NCI-H2196 (cell line): Measurements from ENCODE around the gene KSR2.
"Not testable (repeated sequence)": the region's sequence is repeated elsewhere in the genome, so short reads cannot be mapped to it uniquely, and the experiment has no call there.

Source experiments
- DNase-seq: peaks from one replicate; lab custom pipeline; 2025; ENCODE audit not compliant: unreplicated experiment; lab: John Stamatoyannopoulos, UW

The KSR2 gene

DNA sequence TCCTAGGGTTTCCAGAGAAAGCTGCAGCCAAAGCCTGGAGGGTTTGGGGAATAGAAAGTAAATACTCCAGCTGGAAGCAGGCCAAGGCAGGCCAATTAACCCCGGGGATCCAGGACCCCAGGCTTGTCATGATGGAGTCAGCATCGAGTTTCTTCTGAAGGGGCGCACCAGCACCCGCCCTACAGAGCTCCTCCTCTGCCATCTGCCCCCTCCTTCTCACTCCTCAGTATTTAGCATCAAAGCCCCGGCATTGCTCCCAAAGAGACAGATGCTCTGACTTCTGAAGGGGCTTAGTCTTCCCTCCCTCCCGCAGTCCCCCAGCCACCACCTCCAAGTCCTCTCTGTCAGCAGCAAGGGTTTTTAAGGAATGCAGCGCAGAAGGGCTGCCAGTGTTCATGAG lies 322.3 kb downstream of the KSR2 start:
- DNase-seq, result no peak

DNA sequence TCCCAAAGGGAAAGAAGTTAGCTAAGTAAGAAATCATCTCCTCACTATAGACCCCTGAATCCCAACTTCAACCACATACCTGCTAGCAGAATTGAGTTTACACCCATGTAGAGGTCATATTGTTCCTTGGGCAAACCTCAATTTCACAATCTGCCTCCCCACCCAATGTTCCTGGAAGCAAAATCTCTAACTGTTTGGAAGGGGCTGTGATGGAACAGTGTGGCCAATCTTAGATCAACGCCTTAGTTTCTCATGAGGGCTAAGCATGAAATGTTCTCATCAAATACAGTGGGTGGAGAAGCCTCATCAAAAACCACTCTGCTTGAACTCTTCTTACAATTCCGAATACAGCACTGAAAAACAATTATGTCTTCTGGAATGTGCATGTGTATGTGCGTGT lies 323.3 kb downstream of the KSR2 start:
- DNase-seq, result no peak

DNA sequence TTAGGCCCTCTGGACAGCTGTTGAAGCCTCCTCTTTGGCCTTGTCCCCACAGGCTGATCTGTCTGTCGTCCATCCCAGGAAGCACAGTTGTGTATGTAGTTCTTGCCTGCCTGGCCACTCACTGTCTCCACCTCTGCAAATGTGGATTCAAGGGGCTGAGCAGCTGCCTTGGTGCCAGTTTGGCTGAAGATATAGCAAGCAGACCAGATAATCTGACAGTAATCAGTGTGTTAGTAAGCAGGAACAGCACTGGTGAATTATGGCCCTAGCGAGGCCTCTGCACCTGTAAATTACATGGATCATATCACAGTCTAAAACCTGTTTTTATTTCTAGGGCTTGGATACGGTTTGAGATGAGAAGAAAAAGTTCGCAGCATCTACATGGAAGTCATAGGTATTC lies 324.8 kb downstream of the KSR2 start:
- DNase-seq, result no peak

DNA sequence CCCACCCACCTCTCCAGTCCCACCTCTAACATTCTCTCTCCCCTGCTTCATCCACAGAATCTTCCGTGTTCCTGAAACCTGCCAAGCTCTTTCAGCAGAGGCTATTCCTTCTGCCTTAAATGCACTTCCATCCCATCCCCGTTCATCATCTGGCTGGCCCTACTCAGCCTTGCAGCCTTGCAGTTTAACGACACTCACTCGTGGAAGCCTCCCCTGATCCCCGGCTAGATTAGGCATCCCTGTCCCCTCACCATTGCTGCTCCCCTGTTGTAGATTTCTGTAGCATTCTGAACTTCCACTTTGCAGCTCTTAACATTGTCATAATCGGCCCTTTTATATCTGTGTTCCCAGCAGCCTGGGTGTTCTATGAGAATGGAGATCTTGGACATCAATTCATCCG lies 326.9 kb downstream of the KSR2 start:
- DNase-seq, result no peak

DNA sequence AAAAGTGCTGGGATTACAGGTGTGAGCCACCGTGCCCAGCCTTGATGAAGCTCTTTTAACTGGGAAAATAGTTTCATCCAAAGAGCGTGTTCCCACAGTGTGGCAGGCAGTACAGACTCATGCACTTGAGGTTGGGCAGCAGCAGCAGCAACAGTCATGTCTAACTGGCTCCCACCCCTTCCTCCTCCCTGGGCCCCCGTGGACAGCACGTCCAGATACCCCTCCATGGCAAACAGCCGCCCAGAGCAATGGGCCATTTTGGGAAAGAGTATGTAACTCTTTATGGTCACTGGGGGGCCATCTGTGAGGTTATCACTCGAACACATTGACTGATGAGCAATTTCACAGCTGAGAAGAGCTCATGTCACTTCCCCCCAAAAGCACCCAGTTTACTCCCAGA lies 328.3 kb downstream of the KSR2 start:
- no peak for DNase-seq

DNA sequence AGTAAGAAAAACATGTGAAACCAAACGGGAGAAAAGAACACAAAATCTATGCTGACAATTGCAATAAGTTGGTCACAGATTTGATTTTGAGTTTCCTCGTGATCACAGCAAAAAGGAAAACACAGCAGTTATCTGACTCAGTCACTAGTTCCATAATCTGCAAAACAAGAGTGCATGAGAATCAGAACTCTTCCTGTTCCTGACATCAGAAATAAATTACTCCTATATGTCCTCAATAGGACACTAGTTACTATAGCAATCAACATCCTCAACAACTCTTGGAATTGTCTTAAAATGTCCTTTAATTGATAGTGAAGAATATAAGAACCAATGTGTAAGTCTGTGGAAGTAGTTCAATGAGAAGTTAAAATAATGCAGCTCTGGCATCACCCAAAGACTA lies 339.3 kb downstream of the KSR2 start:
- no peak for DNase-seq

DNA sequence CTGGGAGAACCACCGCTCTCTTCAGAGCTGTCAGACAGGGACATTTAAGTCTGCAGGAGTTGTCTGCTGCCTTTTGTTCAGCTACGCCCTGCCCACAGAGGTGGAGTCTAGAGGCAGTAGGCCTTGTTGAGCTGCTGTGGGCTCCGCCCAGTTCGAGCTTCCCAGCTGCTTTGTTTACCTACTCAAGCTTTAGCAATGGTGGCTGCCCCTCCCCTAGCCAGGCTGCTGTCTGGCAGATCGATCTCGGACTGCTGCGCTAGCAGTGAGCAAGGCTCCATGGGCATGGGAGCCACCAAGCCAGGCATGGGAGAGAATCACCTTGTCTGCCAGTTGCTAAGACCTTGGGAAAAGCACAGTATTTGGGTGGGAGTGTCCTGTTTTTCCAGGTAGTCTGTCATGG lies 340.1 kb downstream of the KSR2 start:
- DNase-seq, result not testable (repeated sequence)

DNA sequence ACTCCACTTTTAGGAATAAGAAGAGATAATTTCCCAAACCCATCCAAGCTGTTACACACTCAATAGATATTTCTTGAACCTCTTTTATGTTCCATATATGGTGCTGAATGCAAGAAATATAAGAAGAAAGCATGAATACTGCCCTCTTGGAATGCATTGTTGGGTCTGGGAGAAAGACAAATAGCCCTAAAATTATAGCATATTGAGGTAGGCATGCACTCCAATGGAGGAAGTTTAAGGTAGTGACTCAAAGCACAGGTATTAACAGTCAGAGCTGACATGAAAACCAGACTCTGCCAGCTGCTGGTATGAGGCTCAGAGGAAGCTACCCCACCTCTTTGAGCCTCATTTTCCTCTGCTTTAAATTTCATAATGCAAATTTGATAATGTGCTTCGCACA lies 346.0 kb downstream of the KSR2 start:
- DNase-seq, result no peak

DNA sequence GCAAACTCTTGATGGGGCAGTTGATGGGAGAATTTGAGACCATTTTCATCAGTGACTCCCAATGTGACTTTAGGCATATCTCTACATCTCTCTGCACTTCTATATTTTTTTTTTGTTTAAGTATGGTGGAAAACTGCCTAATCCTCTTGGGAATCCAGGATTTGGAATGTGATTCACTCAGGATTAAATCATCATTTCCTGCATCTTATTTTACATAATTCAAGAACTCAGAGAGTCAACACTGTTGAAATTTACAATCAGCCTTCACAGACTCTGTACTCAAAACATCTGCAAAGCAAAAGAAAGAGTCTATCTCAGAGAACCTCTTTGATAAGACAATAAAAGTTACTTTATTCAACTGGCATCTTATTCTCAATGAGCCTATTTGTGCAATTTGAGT lies 346.7 kb downstream of the KSR2 start:
- no peak for DNase-seq

DNA sequence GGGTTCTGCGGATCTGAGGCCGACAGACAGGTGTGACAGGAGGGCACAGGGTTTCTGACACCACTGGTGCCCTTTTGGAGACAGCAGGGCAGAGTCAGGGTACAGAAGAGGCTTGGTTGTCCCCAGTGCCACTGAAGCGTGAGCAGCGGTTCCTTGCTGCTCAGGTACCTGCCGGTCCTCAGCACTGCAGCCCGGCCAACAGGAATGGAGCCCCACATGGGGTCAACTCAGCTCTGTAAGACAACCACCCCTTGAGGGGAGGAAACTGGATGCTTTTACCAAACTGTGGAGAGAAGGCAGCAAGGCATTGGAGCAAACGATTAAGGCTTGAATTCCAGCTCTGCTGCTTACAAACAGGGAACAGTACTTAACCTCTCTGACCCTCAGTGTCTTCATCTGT lies 361.0 kb downstream of the KSR2 start:
- no peak for DNase-seq

DNA sequence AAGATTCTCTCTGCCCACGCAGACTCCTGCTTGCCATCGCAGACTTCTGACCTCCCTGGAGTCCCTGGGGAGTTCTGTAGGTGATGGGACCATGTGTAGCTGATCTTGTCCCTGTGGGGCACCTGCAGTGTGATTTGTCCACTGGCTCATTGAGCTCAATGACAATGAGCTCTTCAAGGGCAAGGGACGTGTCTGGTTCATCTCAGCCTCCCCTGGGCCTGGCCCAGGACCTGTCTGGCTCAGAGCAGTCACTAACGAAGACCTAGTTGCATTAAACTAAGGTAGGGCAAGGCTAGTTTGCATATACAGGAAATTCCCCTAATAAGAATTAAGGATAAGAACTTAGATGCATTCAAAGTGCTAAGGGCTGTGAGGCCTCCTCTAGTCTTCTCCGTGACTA lies 361.8 kb downstream of the KSR2 start:
- no peak for DNase-seq

DNA sequence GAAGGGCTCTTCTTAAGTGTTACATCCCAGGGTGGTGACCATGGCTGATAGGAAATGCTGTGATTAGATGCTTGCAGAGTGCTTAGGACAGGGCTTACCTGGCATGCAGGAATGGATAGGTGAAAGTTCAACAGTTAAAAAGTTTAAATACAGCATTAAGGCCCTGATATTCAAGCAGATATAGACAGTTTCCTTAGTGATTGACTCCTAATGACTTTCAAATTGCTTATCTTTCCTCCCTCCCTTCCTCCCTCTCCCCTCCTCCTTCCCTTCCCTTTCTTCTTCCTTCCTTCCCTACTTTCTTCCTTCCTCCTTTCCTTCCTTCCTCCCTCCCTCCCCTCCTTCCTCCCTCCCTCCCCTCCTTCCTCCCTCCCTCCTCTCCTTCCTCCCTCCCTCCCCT lies 362.8 kb downstream of the KSR2 start:
- no peak for DNase-seq

DNA sequence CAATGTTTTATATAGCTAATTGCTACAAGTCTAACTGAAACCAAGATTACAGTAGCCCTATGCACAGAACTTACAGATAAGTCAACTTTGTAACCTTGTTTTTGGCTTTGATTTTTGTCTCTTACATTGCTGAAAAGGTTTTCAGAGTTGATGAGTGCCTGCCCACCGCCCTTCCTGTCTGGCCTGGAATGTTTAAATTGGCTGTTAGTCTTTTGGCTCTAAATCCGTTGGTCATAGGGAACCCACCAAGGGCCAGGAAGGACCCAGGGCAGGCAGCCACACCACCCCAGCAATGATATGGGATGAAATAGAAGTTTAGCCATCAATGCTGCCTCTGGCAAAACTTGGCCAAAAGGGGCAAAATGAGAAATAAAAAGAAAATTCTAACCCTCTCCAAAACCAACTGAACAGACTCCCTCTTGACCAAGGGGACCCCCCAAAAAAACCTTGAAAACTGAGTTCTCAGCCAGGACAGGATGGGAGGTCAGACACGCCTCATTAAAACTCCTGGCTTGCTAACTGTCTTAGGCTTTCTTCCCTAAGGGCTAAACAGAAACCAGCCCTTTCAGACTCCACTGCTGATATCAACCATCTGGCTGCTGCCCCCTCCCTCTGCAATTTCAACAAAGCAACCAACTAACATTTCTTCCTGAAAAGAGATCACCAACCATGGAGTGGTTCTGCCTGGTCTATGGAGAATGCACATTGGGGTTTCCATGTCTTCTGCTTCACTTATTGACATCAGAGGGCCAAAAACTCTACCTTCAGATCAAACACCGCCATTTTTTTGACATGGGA lies 365.3 kb downstream of the KSR2 start:
- no peak for DNase-seq

DNA sequence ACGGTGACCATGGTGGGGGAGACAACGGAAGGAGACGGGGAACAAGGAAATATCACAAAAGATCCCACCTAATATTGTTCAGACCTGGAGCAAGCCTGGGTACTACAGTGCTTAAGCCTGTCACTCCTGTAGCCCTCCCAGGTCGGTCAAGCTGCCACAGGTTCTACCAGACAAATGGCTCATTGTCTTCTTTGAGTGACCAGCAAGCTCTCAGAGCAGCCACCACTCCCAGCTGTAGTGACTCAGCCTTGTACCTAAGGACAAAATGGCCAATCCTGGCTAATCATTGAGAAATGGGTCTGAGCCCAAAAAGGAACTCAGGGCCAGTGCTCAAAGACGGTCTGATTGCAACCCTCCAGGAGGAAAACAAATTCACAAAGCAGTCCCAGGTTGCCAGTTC lies 368.9 kb downstream of the KSR2 start:
- no peak for DNase-seq

DNA sequence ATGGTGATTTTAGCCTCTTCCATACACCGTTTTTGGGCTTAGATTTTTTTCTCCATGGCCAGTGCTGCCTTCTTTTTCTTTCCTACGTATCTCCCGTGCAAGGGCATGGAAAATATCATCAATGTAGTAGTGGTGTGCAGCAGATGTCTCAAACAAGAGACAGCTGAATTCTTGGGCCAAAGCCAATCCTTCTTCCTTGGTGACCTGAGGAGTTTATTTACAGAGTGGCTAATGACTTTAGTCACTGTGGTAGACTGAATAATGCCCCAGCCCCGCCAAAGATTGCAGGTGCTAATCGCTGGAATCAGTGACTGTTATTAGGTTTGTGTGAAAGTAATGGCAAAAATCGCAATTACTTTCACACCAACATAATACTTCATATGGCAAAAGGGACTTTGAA lies 371.8 kb downstream of the KSR2 start:
- peak; percentile 62 for DNase-seq

DNA sequence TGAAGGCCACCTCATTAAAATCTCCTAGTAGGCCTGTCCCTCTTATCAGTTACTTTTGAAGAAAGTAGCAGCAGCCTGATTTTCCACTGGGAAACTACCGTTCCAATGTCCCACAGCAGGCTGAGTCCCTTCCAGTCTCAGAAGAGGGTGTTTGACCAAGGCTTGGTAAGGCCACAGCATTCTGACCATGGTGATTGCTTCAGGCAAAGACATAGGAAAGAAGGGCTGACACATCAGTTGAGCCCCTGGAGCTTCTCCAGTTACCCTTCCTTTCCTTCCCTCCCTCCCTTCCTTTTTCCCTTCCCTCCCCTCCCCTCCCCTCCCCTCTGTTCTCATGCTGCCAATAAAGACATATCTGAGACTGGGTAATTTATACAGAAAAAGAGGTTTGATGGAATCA lies 373.0 kb downstream of the KSR2 start:
- no peak for DNase-seq

DNA sequence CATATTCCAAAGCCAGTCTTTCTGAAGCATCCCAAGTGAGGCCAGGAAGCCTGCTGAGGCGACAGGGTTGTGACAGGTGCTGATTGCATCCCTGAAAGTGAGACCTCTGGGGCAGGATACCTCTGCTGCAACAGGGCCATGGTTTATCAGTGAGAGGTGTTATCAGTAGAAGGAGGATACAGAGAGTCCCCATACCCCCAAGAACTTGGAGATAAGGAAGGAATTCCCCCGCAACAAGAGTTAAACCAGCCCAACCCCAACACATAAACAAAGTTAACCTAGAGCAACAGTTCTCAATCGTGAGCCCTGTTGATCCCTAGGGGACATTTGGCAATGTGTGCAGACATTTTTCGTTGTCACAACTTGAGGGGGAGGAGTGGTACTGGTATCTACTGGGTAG lies 374.3 kb downstream of the KSR2 start:
- DNase-seq, result no peak

DNA sequence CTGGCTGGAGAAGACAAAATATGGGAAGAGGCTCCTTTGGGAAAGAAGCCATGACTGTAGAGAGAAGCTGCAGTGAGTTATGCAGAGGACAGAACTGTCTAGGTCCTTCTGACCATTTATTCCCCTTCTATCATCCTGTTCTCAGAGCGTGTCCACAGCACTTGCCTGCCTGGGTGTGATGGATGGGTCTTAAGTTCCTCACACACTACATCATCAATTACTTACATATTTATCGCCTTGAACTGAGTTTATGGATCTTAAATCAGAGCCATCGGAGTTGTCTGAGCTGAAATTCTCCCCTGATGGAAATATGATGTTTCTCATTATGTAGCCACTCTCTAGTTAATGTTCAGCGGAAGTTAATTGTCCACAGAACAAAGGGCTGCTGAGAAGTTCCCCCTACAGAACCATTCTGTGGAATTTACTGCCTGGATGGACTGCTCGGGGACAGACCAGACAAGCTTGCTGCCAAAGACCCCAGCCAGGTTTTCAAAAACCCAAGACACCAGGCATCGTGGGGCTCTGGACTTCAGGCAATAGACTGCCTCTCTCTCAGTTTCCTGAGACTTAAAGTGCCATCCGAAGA lies 374.9 kb downstream of the KSR2 start:
- no peak for DNase-seq

DNA sequence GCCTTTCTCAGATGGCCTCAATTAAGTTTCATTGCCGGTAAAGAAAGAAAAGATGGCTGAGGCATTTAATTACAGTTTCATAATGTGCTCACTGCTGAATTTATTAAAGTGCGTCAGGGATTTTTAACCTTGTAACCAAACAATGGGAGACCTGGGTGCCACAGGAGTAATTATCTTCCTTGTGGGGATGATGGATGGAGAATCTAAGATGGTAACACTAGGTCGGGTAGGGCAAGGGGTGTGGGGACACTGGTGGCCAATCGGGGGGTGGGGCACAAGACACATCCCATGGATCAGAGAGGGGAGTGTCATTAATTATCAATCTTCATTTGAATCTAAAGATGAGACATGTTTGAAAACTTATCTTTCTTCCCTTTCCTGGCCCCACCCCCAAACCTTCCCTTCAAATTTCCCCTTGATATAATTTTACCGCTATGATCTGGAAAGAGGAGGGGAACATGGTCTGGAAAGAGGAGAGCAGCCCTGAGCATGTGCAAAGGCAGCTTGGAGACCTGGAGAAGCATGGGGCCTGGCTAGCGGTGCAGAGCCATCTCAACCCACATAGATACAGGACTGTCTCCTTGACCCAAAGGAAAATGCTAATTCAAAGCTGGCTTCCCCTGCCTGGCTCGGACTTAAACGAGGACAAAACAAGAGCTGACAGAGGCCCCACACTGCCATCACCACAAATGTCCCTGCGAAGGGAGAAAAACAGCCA lies 376.0 kb downstream of the KSR2 start:
- no peak for DNase-seq

DNA sequence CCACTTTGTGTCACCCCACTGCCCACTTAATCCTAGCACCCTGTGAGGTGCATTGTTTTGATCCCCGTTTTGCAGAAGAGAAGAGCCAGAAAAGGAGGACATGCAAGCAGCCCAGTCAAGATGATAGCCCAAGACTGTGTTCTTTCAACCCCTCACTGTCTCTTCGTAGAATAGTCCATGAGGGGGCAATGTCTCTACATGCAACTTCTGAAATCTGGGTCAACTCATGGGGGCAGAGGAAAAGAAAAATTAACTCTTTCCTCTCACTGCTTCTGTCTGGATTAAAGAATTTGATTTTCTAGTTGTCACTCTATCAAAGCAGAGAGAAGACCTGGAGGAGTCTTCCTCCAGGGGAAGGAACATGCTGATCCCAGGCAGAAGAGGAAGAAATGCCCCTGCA lies 377.8 kb downstream of the KSR2 start:
- no peak for DNase-seq

DNA sequence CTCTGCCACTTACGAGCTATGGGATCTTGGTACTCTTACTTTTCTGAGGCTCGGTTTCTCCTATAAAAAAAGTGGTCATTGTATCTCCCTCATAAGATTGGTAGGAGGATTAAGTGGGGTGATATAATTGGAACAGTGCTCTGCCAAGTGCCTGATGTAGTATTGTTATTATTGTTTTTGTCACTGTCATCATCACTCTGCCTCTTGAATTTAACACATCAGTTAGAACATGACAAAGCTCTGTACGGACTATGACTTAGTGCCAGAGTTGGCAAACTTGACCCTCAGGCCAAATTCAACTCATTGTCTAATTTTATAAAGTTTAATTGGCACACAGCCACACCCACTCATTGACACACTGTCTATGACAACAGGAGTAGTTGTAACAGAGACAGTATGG lies 378.4 kb downstream of the KSR2 start:
- DNase-seq, result no peak

DNA sequence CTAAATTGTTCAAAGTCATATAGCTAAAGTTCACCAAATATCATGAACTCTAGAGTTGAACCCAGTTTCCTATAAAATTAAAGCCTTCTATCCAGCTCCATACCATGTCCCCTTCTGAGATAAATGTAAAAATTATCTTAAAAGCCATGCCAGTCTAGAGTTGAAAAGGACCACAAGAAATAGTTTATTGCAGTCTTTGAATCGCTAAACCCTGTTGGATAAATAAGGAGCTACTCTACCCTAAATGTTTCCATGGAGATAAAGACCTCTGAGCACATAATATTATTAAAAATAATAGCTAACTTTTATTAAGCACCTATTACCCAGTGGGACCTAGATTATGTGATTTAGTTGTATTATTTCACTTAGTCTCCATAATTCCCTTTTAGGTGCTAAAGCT lies 379.8 kb downstream of the KSR2 start:
- no peak for DNase-seq
